ENCODE results near the gene GINM1.

The GINM1 gene

DNA sequence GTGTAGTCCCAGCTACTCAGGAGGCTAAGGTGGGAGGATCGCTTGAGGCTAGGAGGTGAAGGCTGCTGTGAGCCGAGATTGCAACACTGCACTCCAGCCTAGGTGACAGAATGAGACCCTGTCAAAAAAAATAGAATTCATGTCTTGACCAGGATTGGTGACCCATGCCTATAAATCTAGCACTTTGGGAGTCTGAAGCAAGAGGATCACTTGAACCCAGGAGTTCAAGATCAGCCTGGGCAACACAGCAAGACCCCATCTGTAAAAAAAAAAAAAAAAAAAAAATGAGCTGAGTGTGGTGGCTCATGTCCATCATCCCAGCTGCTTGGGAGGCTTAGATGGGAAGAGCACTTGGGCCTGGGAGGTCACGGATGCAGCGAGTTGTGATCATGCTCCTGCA is 34.3 kb downstream of the GINM1 start:
- no peak for ATAC-seq

DNA sequence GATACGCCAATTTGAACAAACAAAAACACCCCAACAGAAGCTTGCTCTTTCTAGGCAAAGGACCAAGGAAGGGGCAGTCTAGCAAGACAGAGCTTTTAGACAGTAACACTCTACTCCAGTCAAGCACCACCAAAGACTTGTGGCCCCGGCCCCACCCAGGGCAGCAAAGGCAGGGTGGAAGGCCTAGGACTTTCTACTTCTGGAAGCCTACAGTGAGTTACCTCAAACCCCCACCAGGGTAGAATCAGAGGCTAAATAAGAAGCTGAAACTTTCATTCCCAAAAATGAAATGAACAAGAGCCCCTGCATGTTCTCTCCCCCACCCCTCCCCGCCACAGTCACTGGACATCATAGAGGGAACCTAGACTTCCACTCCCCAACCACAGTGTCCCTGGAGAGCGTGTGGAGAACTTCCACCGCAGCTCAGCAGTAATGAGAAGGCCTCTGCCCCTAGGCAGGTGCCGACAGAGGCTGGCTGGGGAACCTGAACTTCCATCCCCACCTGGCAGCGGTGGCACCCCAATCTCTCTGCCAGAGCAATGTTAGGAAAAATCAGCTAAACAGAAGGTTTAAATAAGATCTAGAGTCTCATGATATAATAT is 42.3 kb downstream of the GINM1 start:
- ATAC-seq: no peak

DNA sequence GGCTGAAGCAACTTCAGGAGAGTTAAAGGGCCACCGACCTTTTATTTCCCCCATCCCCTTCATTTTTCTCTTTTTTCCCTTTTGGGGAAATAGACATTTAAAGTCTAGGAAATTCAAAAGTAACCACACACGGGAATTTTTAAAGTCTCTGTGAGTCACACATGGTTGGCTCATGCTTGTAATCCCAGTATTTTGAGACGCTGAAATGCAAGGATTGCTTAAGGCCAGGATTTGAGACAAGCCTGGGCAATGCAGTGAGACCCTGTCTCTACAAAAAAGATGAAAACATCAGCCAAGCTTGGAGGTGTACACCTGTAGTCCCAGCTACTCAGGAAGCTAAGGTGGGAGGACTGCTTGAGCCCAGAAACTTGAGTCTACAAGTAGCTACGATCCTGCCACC is 48.2 kb downstream of the GINM1 start:
- no peak for ATAC-seq

DNA sequence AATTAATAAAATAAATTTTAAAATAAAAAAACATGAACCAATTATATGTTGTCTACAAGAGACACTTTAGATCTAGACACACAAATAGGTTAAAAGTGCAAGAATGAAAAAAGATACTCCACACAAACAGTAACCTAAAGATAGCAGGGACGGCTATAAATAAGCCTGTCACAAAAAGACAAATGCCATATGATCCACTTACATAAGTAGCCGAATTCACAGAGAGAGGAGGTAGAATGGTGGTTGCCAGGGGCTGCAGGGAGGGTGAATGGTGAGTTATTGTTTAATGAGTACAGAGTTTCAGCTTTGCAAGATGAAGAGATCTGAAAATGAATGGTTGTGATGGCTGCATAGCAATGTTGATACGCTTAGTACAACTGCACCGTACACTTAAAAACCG is 49.6 kb downstream of the GINM1 start:
- ATAC-seq: no peak

DNA sequence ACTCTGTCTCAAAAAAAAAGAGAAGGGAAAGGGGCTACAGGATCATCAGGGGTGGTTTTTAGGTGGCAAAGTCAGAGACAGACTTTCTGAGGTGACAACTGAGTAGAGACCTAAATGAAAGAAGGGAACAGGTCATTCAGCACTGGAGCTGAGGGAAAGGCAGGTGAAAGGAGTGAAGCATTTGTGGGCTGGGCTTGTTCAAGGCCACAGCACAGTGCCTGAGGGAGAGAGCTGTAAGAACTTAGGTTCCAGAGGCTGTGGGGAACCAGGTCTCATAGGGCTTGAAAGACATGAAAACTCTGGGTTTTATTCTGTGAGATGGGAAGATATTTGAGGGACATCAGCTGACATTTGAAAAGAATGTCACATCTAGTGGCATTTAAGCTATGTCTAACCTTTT is 61.5 kb downstream of the GINM1 start:
- ATAC-seq: no peak

DNA sequence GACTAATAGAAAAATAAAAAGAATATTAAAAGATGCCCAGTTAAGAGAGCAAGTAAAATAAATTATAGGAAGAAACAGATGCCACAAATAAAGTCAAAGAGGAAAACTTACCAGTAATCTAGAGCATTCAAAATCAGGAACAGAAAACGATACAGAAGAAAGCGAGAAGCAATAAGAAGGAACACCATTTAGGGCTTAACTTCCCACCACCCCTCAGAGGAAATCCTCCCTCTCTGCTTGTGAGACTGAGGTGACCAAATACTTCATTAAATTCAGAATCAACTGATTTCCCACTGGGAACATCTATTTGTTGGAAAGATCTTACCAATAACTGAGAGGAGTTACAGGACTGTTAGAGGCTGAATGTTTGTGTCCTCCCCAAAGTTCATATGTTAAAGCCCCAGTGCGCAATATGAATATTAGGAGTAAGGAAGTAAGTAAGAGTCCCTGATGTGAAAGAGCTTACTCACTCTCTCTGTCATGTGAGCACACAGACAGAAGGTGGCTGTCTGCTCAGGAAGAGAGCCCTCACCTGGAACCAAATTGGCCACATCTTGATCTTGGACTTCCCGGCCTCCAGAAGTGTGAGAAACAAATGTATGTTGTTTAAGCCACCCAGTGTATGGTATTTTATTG is 62.8 kb downstream of the GINM1 start:
- peak; percentile 68 to 69 for ATAC-seq

DNA sequence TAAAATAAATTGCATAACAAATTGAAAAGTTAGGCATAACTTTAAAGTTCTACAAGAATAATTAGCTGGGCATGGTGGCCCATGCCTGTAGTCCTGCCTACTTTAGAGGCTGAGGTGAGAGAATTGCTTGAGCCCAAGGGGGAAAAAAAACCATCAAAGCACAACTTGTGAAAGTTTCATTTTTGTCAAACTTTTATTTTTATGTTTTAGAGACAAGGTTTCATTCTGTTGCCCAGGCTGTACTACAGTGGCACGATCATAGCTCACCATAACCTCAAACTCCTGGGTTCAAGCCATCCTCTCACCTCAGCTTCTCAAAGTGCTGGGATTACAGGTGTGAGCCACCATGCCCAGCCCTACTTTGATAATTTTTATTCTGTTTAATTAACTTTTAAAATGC is 68.1 kb downstream of the GINM1 start:
- ATAC-seq: no peak

DNA sequence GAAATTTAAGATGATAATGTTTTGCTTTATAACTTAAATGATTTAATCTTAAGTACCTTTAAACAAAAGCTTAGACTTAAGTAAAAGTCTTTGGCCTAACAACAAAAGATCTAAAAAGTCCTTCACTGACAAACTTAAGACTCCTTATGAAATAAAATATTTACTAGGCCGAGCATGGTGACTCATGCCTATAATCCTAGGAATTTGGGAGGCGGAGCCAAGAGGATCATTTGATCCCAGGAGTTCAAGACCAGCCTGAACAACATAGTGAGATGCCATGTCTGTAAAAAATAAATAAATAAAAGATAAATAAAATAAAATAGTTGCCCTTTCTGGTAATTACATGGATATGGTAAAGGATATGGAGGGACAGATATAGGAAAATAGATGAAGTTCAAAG is 69.9 kb downstream of the GINM1 start:
- no peak for ATAC-seq

Data from activated CD4-positive, CD25-positive, alpha-beta regulatory T cell treated with anti-CD3 and anti-CD28 coated beads, Interleukin-2, amount 50 U/mL, for 24 hours (primary cell).